WTC11 (cell line): ENCODE results near the gene TRMU. TPM values are rescaled to one million over a fixed set of nuclear protein-coding genes. Genes with fewer than 3 reads are reported as not detected.

ENCODE experiments used
- ATAC-seq: fragments of 200-7000 bp; cut with Tn5 transposase; 2 replicates; pipeline ENCODE4 v1.10.0; 2021; ENCODE audit warnings: mild to moderate bottlenecking, moderate library complexity
- CTCF ChIA-PET: fragments of 300-600 bp; sonication (Branson Sonifier 250); formaldehyde crosslinking; loops from one replicate; lab custom pipeline; 2021; ENCODE audit warnings: antibody characterized with exemption; lab: Charles Lee
- POLR2A ChIA-PET: fragments of 350-600 bp; sonication (Branson Sonifier 250); formaldehyde crosslinking; loops from one replicate; lab custom pipeline; 2021; ENCODE audit warnings: antibody characterized with exemption; lab: Charles Lee
- DNase-seq: peaks from one replicate; pipeline ENCODE4 v3.0.0; 2021; ENCODE audit warnings: low spot score
- H3K27ac Mint-ChIP-seq: 2 replicates; pipeline ENCODE4 v1.8.0; 2021; ENCODE audit warnings: mixed read lengths
- H3K27me3 Mint-ChIP-seq: 2 replicates; pipeline ENCODE4 v1.8.0; 2021; ENCODE audit warnings: low read depth, mild to moderate bottlenecking, moderate library complexity, mixed read lengths
- H3K36me3 Mint-ChIP-seq: 2 replicates; pipeline ENCODE4 v1.8.0; 2021; ENCODE audit warnings: mixed read lengths
- H3K4me1 Mint-ChIP-seq: 2 replicates; pipeline ENCODE4 v1.8.0; 2022; ENCODE audit warnings: mixed read lengths
- H3K4me3 Mint-ChIP-seq: 2 replicates; pipeline ENCODE4 v1.8.0; 2021; ENCODE audit warnings: mild to moderate bottlenecking, moderate library complexity, mixed read lengths
- H3K9me3 Mint-ChIP-seq: 2 replicates; pipeline ENCODE4 v1.8.0; 2021; ENCODE audit warnings: mixed read lengths
- AR ChIP-seq: fragments of 250-450 bp; sonication (Bioruptor Pico); IDR thresholded peaks from 2 replicates; pipeline ENCODE4 v1.9.0; 2021; ENCODE audit warnings: mild to moderate bottlenecking
- ARID4B ChIP-seq: sonication (generic); formaldehyde crosslinking; IDR thresholded peaks from 2 replicates; pipeline ENCODE4 v1.8.0; 2023; ENCODE audit warnings: missing genetic modification reagents, mild to moderate bottlenecking, borderline replicate concordance
- CTCF ChIP-seq: fragments of 200-600 bp; IDR thresholded peaks from 2 replicates; pipeline ENCODE4 v1.8.0; 2022; ENCODE audit warnings: antibody characterized with exemption
- E2F1 ChIP-seq: sonication (generic); formaldehyde crosslinking; IDR thresholded peaks from 2 replicates; pipeline ENCODE4 v1.8.0; 2022; ENCODE audit warnings: mild to moderate bottlenecking, missing genetic modification reagents
- E2F4 ChIP-seq: sonication (generic); formaldehyde crosslinking; IDR thresholded peaks from 2 replicates; pipeline ENCODE4 v1.8.1; 2022; ENCODE audit warnings: low read depth, mild to moderate bottlenecking, moderate library complexity, missing genetic modification reagents, borderline replicate concordance
- ELF4 ChIP-seq: sonication (generic); formaldehyde crosslinking; IDR thresholded peaks from 2 replicates; pipeline ENCODE4 v1.8.1; 2022; ENCODE audit warnings: low read depth, mild to moderate bottlenecking, moderate library complexity, missing genetic modification reagents
- EMX1 ChIP-seq: fragments of 250-450 bp; sonication (Bioruptor Pico); IDR thresholded peaks from 2 replicates; pipeline ENCODE4 v1.8.0; 2021; ENCODE audit warnings: mild to moderate bottlenecking
- NR3C1 ChIP-seq: sonication (generic); formaldehyde crosslinking; conservative IDR thresholded peaks from 2 replicates; pipeline ENCODE4 v1.8.1; 2023; ENCODE audit warnings: low read depth, mild to moderate bottlenecking, missing genetic modification reagents
- SP1 ChIP-seq: sonication (generic); formaldehyde crosslinking; conservative IDR thresholded peaks from 2 replicates; pipeline ENCODE4 v1.8.1; 2022; ENCODE audit warnings: missing genetic modification reagents
- TP53 ChIP-seq: sonication (generic); formaldehyde crosslinking; IDR thresholded peaks from 2 replicates; pipeline ENCODE4 v1.8.1; 2023; ENCODE audit warnings: mild to moderate bottlenecking, missing genetic modification reagents
- USF2 ChIP-seq: sonication (generic); formaldehyde crosslinking; IDR thresholded peaks from 2 replicates; pipeline ENCODE4 v1.8.1; 2023; ENCODE audit warnings: mild to moderate bottlenecking, missing genetic modification reagents, moderate library complexity
- ZBTB21 ChIP-seq: sonication (generic); formaldehyde crosslinking; IDR thresholded peaks from 2 replicates; pipeline ENCODE4 v1.8.1; 2023; ENCODE audit warnings: mild to moderate bottlenecking, missing genetic modification reagents, borderline replicate concordance
- ZNF121 ChIP-seq: sonication (generic); formaldehyde crosslinking; IDR thresholded peaks from 2 replicates; pipeline ENCODE4 v1.8.0; 2023; ENCODE audit warnings: missing genetic modification reagents
- ZNF425 ChIP-seq: fragments of 250-450 bp; sonication (Bioruptor Pico); conservative IDR thresholded peaks from 2 replicates; pipeline ENCODE4 v1.9.0; 2021; ENCODE audit warnings: mild to moderate bottlenecking
- ZNF512 ChIP-seq: sonication (generic); formaldehyde crosslinking; IDR thresholded peaks from 2 replicates; pipeline ENCODE4 v1.8.1; 2022; ENCODE audit warnings: missing genetic modification reagents, borderline replicate concordance
- total RNA-seq: library from RNA; stranded (reverse); gene quantifications from 3 replicates; pipeline ENCODE4 v1.2.3, GENCODE V29; 2021

Gene TRMU
- total RNA-seq, 1 experiment from 2014 or later: 103 TPM

GRCh38 chr22:46382524-46382923 is 47.0 kb downstream of the TRMU start (continued):
- TF ChIP-seq ARID4B (CRISPR knock-in tag): no peak
- no peak for TF ChIP-seq AR (CRISPR knock-in tag)
- TF ChIP-seq NR3C1: no peak
- no peak for TF ChIP-seq ZNF512

- DNase-seq (peak; percentile 60), ATAC-seq (peak; percentile 77)
- Mint-ChIP-seq H3K4me3 (no peak overlapping the region), H3K27ac (no peak overlapping the region), H3K4me1 (0 out of 2 replicates have a peak, but pooled peaks cover 3% of the 10 kb centered on the region), H3K36me3 (peaks cover 9% of the 10 kb centered on the region), H3K27me3 (no peaks in the 10 kb centered on the region), H3K9me3 (peaks cover 6% of the 10 kb centered on the region)
- ChIA-PET POLR2A (no interaction called here), CTCF (interaction anchor here (0.8 to 1.7 kb wide), 3 partner anchors 9 to 147 kb away, joined by 3 to 10 read pairs (median 4); no protein-coding TSS in a partner anchor)
- TF ChIP-seq CTCF (peak; percentile 36; the same call in 1 of the 2 replicates), EMX1 (CRISPR knock-in tag) (no peak), ELF4 (CRISPR knock-in tag) (no peak)
These were observed 50.8 kb downstream of the TRMU start for GRCh38 chr22:46386312-46386711.

GRCh38 chr22:46387748-46388147 is 52.2 kb downstream of the TRMU start:
- ChIA-PET CTCF (interaction anchor here (1.4 kb wide), 1 partner anchor 11 kb away, joined by 4 read pairs; no protein-coding TSS in a partner anchor), POLR2A (no interaction called here)
- DNase-seq (no peak), ATAC-seq (no peak)
- H3K27ac Mint-ChIP-seq: no peak overlapping the region
- H3K36me3 Mint-ChIP-seq: peaks cover 4% of the 10 kb centered on the region
- 0 out of 2 replicates have a peak, but pooled peaks cover 3% of the 10 kb centered on the region for H3K4me1 Mint-ChIP-seq
- TF ChIP-seq E2F1 (no peak), SP1 (CRISPR knock-in tag) (no peak), USF2 (CRISPR knock-in tag) (no peak), ZBTB21 (CRISPR knock-in tag) (no peak), ZNF121 (no peak), TP53 (CRISPR knock-in tag) (no peak), E2F4 (CRISPR knock-in tag) (no peak), ZNF425 (CRISPR knock-in tag) (no peak)
- H3K9me3 Mint-ChIP-seq: peaks cover 2% of the 10 kb centered on the region; the same call in 1 of the 2 replicates
- no peak overlapping the region for H3K4me3 Mint-ChIP-seq
- H3K27me3 Mint-ChIP-seq: no peaks in the 10 kb centered on the region
